BE2C (cell line): Measurements from ENCODE around the gene HMSD.

Source experiments
- DNase-seq: peaks from one replicate; pipeline ENCODE4 v3.0.0-alpha.2; 2020
- H3K27me3 ChIP-seq: fragments of 250-450 bp; sonication (Bioruptor Pico); 2 replicates; pipeline ENCODE4 v1.5.1; 2020; ENCODE audit warnings: mild to moderate bottlenecking
- H3K36me3 ChIP-seq: fragments of 250-450 bp; sonication (Bioruptor Pico); 2 replicates; pipeline ENCODE4 v1.5.1; 2020; ENCODE audit warnings: mild to moderate bottlenecking
- H3K4me1 ChIP-seq: fragments of 250-450 bp; sonication (Bioruptor Pico); 2 replicates; pipeline ENCODE4 v1.5.1; 2020
- H3K4me3 ChIP-seq: 2 replicates; pipeline ENCODE4 v1.5.1; 2011; ENCODE audit warnings: low read depth, low read length
- H3K9me3 ChIP-seq: fragments of 250-450 bp; sonication (Bioruptor Pico); 2 replicates; pipeline ENCODE4 v1.5.1; 2020
- CTCF ChIP-seq: IDR thresholded peaks from 2 replicates; pipeline ENCODE4 v1.5.1; 2012; ENCODE audit warnings: mild to moderate bottlenecking, low read depth, low read length

The HMSD gene

GRCh38 chr18:63979409-63979920, 30.4 kb downstream of the HMSD start:
- Histone ChIP-seq H3K36me3 (no peaks in the 10 kb centered on the region), H3K9me3 (no peaks in the 10 kb centered on the region), H3K27me3 (no peaks in the 10 kb centered on the region), H3K4me1 (no peaks in the 10 kb centered on the region), H3K4me3 (peak overlapping the region; percentile 12; the same call in 1 of the 2 replicates)
- TF ChIP-seq CTCF: peak; percentile 73
- DNase-seq: peak; percentile 17

GRCh38 chr18:63980027-63980426, 30.9 kb downstream of the HMSD start:
- Histone ChIP-seq H3K36me3 (no peaks in the 10 kb centered on the region), H3K27me3 (no peaks in the 10 kb centered on the region), H3K4me1 (no peaks in the 10 kb centered on the region), H3K4me3 (no peak overlapping the region), H3K9me3 (no peaks in the 10 kb centered on the region)
- TF ChIP-seq CTCF: no peak
- no peak for DNase-seq

GRCh38 chr18:63980896-63981460, 31.9 kb downstream of the HMSD start:
- no peak for TF ChIP-seq CTCF
- Histone ChIP-seq H3K4me3 (no peak overlapping the region), H3K27me3 (no peaks in the 10 kb centered on the region), H3K4me1 (no peaks in the 10 kb centered on the region), H3K36me3 (no peaks in the 10 kb centered on the region), H3K9me3 (no peaks in the 10 kb centered on the region)
- DNase-seq: no peak

GRCh38 chr18:63981719-63982118, 32.6 kb downstream of the HMSD start:
- Histone ChIP-seq H3K27me3 (no peaks in the 10 kb centered on the region), H3K9me3 (no peaks in the 10 kb centered on the region), H3K4me1 (no peaks in the 10 kb centered on the region), H3K36me3 (no peaks in the 10 kb centered on the region), H3K4me3 (no peak overlapping the region)
- no peak for TF ChIP-seq CTCF
- DNase-seq: no peak

- no peak for TF ChIP-seq CTCF
These were observed 33.3 kb downstream of the HMSD start for GRCh38 chr18:63982361-63982760.

GRCh38 chr18:63986885-63987284, 37.8 kb downstream of the HMSD start:
- no peaks in the 10 kb centered on the region for H3K9me3 ChIP-seq
- TF ChIP-seq CTCF: no peak
- no peaks in the 10 kb centered on the region for H3K4me1 ChIP-seq
- H3K27me3 ChIP-seq: no peaks in the 10 kb centered on the region
- no peaks in the 10 kb centered on the region for H3K36me3 ChIP-seq
- no peak for DNase-seq
- no peak overlapping the region for H3K4me3 ChIP-seq

More at GRCh38 chr18:63982361-63982760, 33.3 kb downstream of the HMSD start:
- H3K4me3 ChIP-seq: no peak overlapping the region
- no peaks in the 10 kb centered on the region for H3K4me1 ChIP-seq
- no peaks in the 10 kb centered on the region for H3K27me3 ChIP-seq
- no peaks in the 10 kb centered on the region for H3K9me3 ChIP-seq
- no peak for DNase-seq
- no peaks in the 10 kb centered on the region for H3K36me3 ChIP-seq
